Naive B cell (primary cell): ENCODE results near the gene SLC4A11. TPM values are rescaled to one million over a fixed set of nuclear protein-coding genes. Genes with fewer than 3 reads are reported as not detected.

Experiments
- ATAC-seq, 2 donors: fragments of 150-1000 bp; cut with Tn5 transposase; 2 replicates each; pipeline ENCODE4 v1.10.0; 2021; ENCODE audit warnings: low read depth in 2 of 2, mild to moderate bottlenecking in 2 of 2, moderate library complexity in 2 of 2
- DNase-seq: peaks from one replicate; pipeline ENCODE4 v3.0.0; 2022
- H3K27ac Mint-ChIP-seq, 6 donors: one replicate each; pipeline ENCODE4 v1.8.0; 2020 to 2022; ENCODE audit warnings: mild to moderate bottlenecking in 6 of 6, mixed read lengths in 6 of 6, moderate library complexity in 5 of 6, inconsistent platforms in 2 of 6
- H3K27me3 Mint-ChIP-seq, 3 donors: one replicate each; pipeline ENCODE4 v1.8.0; 2021 to 2022; ENCODE audit warnings: mixed read lengths in 3 of 3, mild to moderate bottlenecking in 1 of 3
- H3K36me3 Mint-ChIP-seq, 2 donors: one replicate each; pipeline ENCODE4 v1.8.0; 2020 to 2022; ENCODE audit warnings: mixed read lengths in 2 of 2, inconsistent platforms in 1 of 2, mild to moderate bottlenecking in 1 of 2
- H3K4me1 Mint-ChIP-seq, 3 donors: one replicate each; pipeline ENCODE4 v1.8.0; 2020 to 2022; ENCODE audit warnings: mixed read lengths in 3 of 3, inconsistent platforms in 1 of 3, mild to moderate bottlenecking in 1 of 3, moderate library complexity in 1 of 3
- H3K4me3 Mint-ChIP-seq, 8 donors: one replicate each; pipeline ENCODE4 v1.8.0; 2020 to 2022; ENCODE audit warnings: mild to moderate bottlenecking in 8 of 8, mixed read lengths in 8 of 8, moderate library complexity in 8 of 8, inconsistent platforms in 2 of 8
- H3K9me3 Mint-ChIP-seq, 7 donors: one replicate each; pipeline ENCODE4 v1.8.0; 2020 to 2022; ENCODE audit warnings: mixed read lengths in 7 of 7, mild to moderate bottlenecking in 5 of 7, inconsistent platforms in 2 of 7, moderate library complexity in 1 of 7
- polyA plus RNA-seq, 6 donors: library from polyadenylated mRNA; unstranded; fragments of 300-500 nt; fragmentation: Illumina TruSeq; gene quantifications; one replicate each; pipeline ENCODE4 v1.2.3, GENCODE V29; 2021; ENCODE audit warnings: low read depth in 6 of 6

SLC4A11 gene
- under 1 TPM in 1 of 6 donors, not detected in 5; 0.17 TPM for polyA plus RNA-seq

GRCh38 chr20:3239026-3239866, at the start of gene SLC4A11:
Gene SLC4A11, minus strand, starts transcription at chr20:3239190. Its CDS starts 53 bp downstream, at chr20:3239137.
- no peak for DNase-seq
- Mint-ChIP-seq H3K4me3 (peak within 1 kb of the TSS; percentile 91 to 97 (median 92)), H3K9me3 (no peaks in the 10 kb centered on the region), H3K4me1 (peaks cover 16 to 30% (median 20%) of the 10 kb centered on the region in 3 donors), H3K27me3 (peaks cover 24 to 78% (median 75%) of the 10 kb centered on the region in 3 donors), H3K36me3 (no peaks in the 10 kb centered on the region), H3K27ac (peak within 1 kb of the TSS in 4 of 6 donors; percentile 42 to 90 (median 66))
- ATAC-seq: peak; percentile 71 to 75

DNA sequence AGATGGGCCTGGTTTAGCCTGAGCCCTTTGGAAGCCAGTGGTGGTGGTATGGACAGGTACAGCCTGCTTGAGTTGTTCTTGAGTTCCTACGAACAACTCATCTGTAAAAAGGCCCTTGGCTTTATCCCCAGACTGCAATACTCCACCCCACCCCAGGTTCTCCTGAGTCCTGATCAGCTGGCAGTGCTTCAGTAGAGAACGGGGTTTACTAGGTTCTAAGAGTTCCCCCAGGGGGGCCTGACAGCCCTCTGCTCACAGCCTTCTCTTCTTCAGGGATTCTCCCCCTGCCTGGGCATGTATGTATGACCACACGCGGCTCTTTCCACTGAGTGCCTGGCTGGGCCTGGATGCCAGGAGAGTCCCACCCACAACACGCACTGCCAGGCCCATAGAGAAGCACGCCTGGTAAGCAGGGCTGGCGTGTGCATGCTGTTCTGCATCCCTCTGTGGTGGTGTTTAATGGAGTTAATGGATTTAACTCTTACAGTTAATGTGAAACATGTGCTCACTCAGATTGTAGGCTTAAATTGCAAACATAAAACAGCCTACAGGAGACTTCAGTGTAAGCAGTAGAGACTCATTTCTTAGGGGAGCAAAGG, 44.3 kb upstream of the SLC4A11 start:
- ATAC-seq: no peak

DNA sequence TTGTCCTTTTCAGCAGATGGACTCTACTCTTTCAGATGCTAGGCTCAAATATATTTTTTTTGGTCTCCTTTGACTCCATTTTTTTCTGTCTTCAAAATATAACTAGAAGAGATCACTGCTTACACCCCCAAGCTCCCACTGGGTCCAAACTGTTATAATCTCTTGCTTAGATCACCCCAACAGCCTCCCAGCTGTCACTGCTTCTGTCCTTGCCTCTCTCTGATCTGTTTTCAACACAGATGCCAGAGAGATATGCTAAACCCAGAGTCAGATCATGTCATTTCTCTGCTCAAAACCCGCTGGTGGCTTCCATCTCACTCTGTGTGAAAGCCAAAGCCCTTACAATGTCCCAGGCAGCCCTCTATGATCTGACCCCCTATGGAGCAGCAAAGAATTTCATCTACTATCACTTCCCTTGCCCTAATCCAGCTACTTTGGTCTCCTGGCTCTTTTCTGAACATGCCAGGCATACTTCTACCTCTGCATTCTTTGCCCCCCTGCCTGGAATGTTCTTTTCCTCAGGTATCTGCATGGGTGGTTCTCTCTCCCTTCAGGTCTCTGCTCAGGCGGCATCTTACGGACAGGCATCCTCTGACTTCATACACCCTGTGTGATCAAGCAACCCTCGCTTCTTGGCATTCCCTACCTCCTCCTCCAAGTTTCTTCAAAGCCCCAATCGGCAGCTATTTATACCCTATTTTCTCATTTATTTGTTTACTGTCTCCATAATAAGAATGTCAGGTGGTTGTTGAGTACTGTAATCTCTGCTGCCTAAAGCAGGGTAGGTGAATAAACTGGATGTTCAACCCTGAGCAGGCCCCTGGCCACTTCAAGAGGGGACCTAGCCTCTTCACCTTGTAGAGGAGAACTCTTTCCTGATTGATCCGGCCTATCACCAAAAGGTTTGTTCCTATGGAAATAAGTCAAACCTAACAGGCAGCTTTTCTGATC, 43.6 kb upstream of the SLC4A11 start:
- H3K27me3 Mint-ChIP-seq: no peaks in the 10 kb centered on the region
- ATAC-seq (no peak), DNase-seq (no peak)
- peak overlapping the region in 2 of 6 donors; percentile 53 to 76 for H3K27ac Mint-ChIP-seq
- peaks cover 5 to 7% of the 10 kb centered on the region in 2 donors for H3K36me3 Mint-ChIP-seq
- no peaks in the 10 kb centered on the region for H3K4me1 Mint-ChIP-seq
- peak overlapping the region in 1 of 8 donors; percentile 7 for H3K4me3 Mint-ChIP-seq
- H3K9me3 Mint-ChIP-seq: no peaks in the 10 kb centered on the region

More for the DNA sequence above, 44.3 kb upstream of the SLC4A11 start:
- peaks cover 5 to 7% of the 10 kb centered on the region in 2 donors for H3K36me3 Mint-ChIP-seq
- no peaks in the 10 kb centered on the region for H3K4me1 Mint-ChIP-seq
- DNase-seq: no peak
- no peaks in the 10 kb centered on the region for H3K27me3 Mint-ChIP-seq
- H3K4me3 Mint-ChIP-seq: no peak overlapping the region
- no peaks in the 10 kb centered on the region for H3K9me3 Mint-ChIP-seq
- H3K27ac Mint-ChIP-seq: no peak overlapping the region

GRCh38 chr20:3281437-3281836, 42.4 kb upstream of the SLC4A11 start:
- H3K4me1 Mint-ChIP-seq: no peaks in the 10 kb centered on the region
- peaks cover 5 to 7% of the 10 kb centered on the region in 2 donors for H3K36me3 Mint-ChIP-seq
- ATAC-seq: no peak
- no peak for DNase-seq
- no peaks in the 10 kb centered on the region for H3K27me3 Mint-ChIP-seq
- no peak overlapping the region for H3K27ac Mint-ChIP-seq
- no peaks in the 10 kb centered on the region for H3K9me3 Mint-ChIP-seq
- H3K4me3 Mint-ChIP-seq: no peak overlapping the region

- H3K36me3 Mint-ChIP-seq: peaks cover 5 to 7% of the 10 kb centered on the region in 2 donors
- ATAC-seq (no peak), DNase-seq (no peak)
- H3K27me3 Mint-ChIP-seq: no peaks in the 10 kb centered on the region
- no peaks in the 10 kb centered on the region for H3K4me1 Mint-ChIP-seq
- H3K27ac Mint-ChIP-seq: no peak overlapping the region
- H3K4me3 Mint-ChIP-seq: no peak overlapping the region
- no peaks in the 10 kb centered on the region for H3K9me3 Mint-ChIP-seq
Measured at GRCh38 chr20:3279761-3280160, 40.8 kb upstream of the SLC4A11 start.

- DNase-seq: no peak
- no peak for ATAC-seq
- no peaks in the 10 kb centered on the region for H3K4me1 Mint-ChIP-seq
- H3K27ac Mint-ChIP-seq: peak overlapping the region in 1 of 6 donors; percentile 15
- peaks cover 5 to 7% of the 10 kb centered on the region in 2 donors for H3K36me3 Mint-ChIP-seq
- no peak overlapping the region for H3K4me3 Mint-ChIP-seq
- no peaks in the 10 kb centered on the region for H3K27me3 Mint-ChIP-seq
- no peaks in the 10 kb centered on the region for H3K9me3 Mint-ChIP-seq
Measured at GRCh38 chr20:3277686-3278465, 38.9 kb upstream of the SLC4A11 start.

GRCh38 chr20:3276680-3277015, 37.7 kb upstream of the SLC4A11 start:
- peaks cover 5% of the 10 kb centered on the region in 2 donors for H3K36me3 Mint-ChIP-seq
- H3K27ac Mint-ChIP-seq: peak overlapping the region in 1 of 6 donors; percentile 2
- no peaks in the 10 kb centered on the region for H3K27me3 Mint-ChIP-seq
- no peak overlapping the region for H3K4me3 Mint-ChIP-seq
- H3K9me3 Mint-ChIP-seq: no peaks in the 10 kb centered on the region
- ATAC-seq (no peak), DNase-seq (no peak)
- H3K4me1 Mint-ChIP-seq: no peaks in the 10 kb centered on the region

GRCh38 chr20:3275966-3276679, 37.1 kb upstream of the SLC4A11 start:
- DNase-seq (no peak), ATAC-seq (no peak)
- H3K9me3 Mint-ChIP-seq: no peaks in the 10 kb centered on the region
- H3K4me1 Mint-ChIP-seq: no peaks in the 10 kb centered on the region
- peaks cover 0 to 7% of the 10 kb centered on the region in 2 donors for H3K36me3 Mint-ChIP-seq
- no peaks in the 10 kb centered on the region for H3K27me3 Mint-ChIP-seq
- H3K4me3 Mint-ChIP-seq: no peak overlapping the region
- H3K27ac Mint-ChIP-seq: no peak overlapping the region

DNA sequence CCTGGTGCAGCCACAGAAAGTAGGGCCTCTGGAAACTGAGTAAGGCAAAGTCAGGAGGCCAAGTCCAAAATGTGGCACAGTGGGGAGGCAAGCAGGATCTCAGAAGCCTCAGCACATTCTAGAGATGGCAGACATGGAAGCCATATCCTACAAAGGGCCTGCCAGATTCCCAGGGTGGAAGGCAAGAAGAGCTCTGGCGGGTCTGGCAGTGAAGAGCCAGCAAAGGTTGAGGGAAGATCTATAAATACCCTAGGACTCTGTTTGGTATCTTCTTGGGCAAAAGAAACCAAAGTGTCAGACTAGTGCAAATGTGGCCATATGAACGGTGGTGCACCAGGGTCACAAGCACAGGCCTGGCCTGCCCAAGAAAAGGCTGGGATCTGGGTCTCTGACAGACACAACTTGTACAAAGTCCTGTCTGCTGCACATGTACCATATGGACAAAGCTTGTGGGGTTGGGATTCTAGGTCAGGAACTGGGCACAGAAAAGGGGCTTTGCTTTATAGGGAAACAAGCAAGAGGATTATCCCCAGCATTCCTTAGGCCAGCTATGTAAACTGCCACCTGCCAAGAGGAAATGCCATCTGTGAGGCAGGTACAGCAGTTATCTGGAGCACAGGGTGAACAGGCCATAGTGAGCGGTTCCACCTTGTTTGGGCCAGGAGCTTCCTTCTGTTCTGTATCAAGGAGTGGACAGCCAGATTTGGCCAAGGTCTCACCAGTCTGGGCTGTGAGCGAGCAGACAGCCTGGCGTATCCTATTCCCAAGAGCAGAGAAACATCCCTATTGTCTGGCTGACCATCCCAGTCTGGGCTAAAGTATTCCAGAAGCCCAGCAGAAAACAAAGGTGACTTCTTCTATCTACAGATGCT, 36.3 kb upstream of the SLC4A11 start:
- no peaks in the 10 kb centered on the region for H3K9me3 Mint-ChIP-seq
- no peak for ATAC-seq
- H3K4me3 Mint-ChIP-seq: no peak overlapping the region
- peak overlapping the region in 1 of 6 donors; percentile 71 for H3K27ac Mint-ChIP-seq
- H3K4me1 Mint-ChIP-seq: no peaks in the 10 kb centered on the region
- no peaks in the 10 kb centered on the region for H3K27me3 Mint-ChIP-seq
- DNase-seq: no peak
- peaks cover 0 to 9% of the 10 kb centered on the region in 2 donors for H3K36me3 Mint-ChIP-seq

DNA sequence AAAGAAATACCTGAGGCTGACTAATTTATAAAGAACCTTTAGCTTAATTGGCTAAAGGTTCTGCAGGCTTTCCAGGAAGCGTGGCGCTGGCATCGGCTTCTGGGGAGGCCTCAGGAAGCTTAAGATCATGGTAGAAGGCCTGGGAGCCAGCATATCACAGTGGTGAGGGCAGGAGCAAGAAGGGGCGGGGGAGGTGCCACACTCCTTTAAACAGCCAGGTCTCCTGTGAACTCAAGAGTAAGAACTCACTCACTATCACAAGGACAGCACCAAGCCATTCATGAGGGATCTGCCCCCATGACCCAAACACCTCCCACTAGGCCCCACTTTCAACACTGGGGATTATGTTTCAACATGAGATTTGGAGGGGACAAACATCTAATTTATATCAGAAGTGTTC, 34.4 kb upstream of the SLC4A11 start:
- Mint-ChIP-seq H3K4me1 (no peaks in the 10 kb centered on the region), H3K27me3 (no peaks in the 10 kb centered on the region), H3K4me3 (no peak overlapping the region), H3K9me3 (no peaks in the 10 kb centered on the region), H3K36me3 (peaks cover 0 to 4% of the 10 kb centered on the region in 2 donors), H3K27ac (no peak overlapping the region)
- no peak for DNase-seq
- ATAC-seq: no peak

DNA sequence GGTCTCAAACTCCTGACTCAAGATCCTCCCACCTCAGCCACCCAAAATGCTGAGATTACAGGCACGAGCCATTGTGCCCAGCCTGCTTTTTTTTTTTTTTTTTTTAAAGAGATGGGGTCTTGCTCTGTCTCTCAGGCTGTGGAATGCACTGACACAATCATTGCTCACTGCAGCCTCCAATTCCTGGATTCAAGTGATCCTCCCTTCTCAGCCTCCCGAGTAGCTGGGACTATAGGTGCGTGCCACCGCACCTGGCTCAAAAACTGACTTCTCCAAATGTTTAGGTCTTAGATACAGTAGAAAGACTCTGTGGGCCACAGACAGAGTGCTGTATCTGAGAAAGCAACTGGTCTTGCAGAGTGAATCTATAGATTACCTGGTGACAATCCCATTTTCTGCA, 31.1 kb upstream of the SLC4A11 start:
- Mint-ChIP-seq H3K27me3 (no peaks in the 10 kb centered on the region), H3K4me1 (no peaks in the 10 kb centered on the region), H3K4me3 (no peak overlapping the region), H3K36me3 (peaks cover 0 to 5% of the 10 kb centered on the region in 2 donors), H3K27ac (no peak overlapping the region), H3K9me3 (no peaks in the 10 kb centered on the region)
- DNase-seq (no peak), ATAC-seq (no peak)
